ENCODE results near the gene SLC38A10. TPM values are rescaled to one million over a fixed set of nuclear protein-coding genes. Genes with fewer than 3 reads are reported as not detected.
A peak's percentile ranks its signal among the peaks of the same experiment; 100 is the strongest.

The SLC38A10 gene
- total RNA-seq, 1 experiment from 2014 or later: 121 TPM

DNA sequence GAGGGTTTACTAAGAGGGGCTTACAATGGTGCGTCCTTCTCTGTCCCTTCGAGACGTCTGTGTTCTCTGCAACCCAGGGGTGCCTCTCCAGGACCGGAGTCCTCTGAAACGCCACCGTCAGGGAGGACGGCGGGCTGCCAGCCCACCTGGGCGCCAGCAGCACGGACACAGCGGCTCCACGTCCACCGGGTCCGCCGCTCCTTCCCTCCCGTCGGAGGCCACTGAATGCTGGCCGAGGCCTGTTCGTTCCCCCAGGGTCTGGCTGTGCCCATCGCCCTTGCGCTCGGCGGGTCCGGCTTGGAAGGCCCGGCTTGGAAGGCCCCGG lies 56.7 kb downstream of the SLC38A10 start:
- intact Hi-C loops (cut with micrococcal nuclease; ENCODE audit: unreplicated experiment): no loop called here
- no peaks in the 10 kb centered on the region for H3K9me3 Mint-ChIP-seq (ENCODE audit: low read depth, unreplicated experiment)
- TF ChIP-seq CTCF (IDR thresholded peaks at IDR 0.05; ENCODE audit: unreplicated experiment): no peak
- no TSS peak for BruUV-seq (replicated peaks)
- H3K4me3 Mint-ChIP-seq (ENCODE audit: low read depth, unreplicated experiment): peak overlapping the region; percentile 79
- peaks cover 63% of the 10 kb centered on the region for H3K36me3 Mint-ChIP-seq (ENCODE audit: insufficient read depth, unreplicated experiment)
- CTCF ChIA-PET: interaction anchor here (0.5 to 1.4 kb wide), 6 partner anchors 8 to 263 kb away, joined by 3 to 9 read pairs (median 4); partner anchors contain the start of genes BAHCC1 and CEP131
- H3K27me3 Mint-ChIP-seq (ENCODE audit: unreplicated experiment): no peaks in the 10 kb centered on the region
- H3K4me1 Mint-ChIP-seq (ENCODE audit: low read depth, unreplicated experiment): peaks cover 14% of the 10 kb centered on the region
- no peak for DNase-seq
- no peak overlapping the region for H3K27ac Mint-ChIP-seq (ENCODE audit: unreplicated experiment)

DNA sequence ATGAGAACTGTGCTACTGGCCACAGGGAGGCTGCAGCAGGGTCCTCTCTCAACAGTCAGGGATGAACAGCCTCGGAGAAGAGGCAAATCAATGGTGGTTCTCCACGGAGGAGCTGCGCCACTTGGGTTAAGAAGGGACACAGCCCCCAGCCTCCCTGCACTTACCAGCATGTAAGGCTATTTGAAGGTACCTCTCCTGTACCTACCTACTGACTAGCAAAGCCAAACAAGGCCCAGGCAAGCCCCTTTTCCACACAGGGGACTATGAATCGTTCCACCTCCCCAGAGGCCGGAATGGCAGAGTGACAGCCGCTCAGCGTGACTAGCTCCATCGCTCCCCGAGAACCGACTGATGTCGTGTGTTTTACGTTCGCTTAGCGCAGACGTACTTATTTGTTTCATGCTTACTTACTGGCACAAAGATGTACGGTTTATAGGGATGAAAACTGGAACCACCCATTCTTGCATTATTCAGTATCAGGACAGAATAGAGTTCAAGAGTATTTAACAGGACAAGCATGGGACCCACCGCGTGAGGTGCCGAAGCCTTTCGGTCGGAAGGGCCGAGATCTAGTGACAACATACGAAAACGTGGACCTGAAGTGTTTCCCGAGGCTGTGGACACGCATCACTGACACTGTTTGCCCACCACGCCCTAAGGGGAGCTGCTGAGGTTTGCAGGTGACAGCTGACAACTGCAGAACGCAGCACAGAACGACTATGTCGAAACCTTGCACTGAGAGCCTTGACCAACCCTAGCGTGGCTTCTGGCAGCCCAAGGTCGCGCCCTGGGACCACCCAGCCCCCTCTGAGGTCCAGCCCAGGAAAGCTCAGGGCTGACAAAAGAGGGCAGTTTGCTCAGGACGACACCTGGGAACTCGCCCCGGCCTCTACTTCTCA lies 57.3 kb downstream of the SLC38A10 start:
- intact Hi-C loops (cut with micrococcal nuclease; ENCODE audit: unreplicated experiment): no loop called here
- no peak for DNase-seq
- Mint-ChIP-seq H3K27ac (ENCODE audit: unreplicated experiment) (no peak overlapping the region), H3K27me3 (ENCODE audit: unreplicated experiment) (no peaks in the 10 kb centered on the region), H3K4me3 (ENCODE audit: low read depth, unreplicated experiment) (peak overlapping the region; percentile 79), H3K9me3 (ENCODE audit: low read depth, unreplicated experiment) (no peaks in the 10 kb centered on the region), H3K36me3 (ENCODE audit: insufficient read depth, unreplicated experiment) (peaks cover 57% of the 10 kb centered on the region), H3K4me1 (ENCODE audit: low read depth, unreplicated experiment) (peaks cover 14% of the 10 kb centered on the region)
- BruUV-seq (replicated peaks): TSS peak; percentile 62
- CTCF ChIA-PET: interaction anchor here (1.2 to 1.4 kb wide), 3 partner anchors 8 to 247 kb away, joined by 3 to 4 read pairs (median 4); partner anchors contain the start of gene BAHCC1
- TF ChIP-seq CTCF (IDR thresholded peaks at IDR 0.05; ENCODE audit: unreplicated experiment): no peak

DNA sequence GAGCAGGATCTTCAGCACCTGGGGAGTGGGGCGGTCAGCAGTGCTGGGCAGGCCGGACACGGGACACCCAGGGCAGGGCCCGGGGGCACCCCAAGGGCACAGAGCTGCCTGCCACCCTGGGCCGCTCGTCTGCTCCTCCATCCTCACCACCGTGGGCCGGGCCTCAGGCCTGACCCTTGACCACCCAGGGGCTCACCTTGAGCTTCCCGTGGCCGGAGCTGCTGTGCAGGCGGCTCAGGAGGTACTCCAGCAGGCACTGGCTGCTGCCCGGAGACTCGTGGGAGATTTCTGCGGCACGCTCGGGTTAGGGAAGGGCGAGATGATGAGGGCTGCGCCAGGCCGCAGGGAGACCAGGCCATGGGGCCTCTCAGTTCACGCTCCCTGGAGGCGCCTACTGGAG lies 58.3 kb downstream of the SLC38A10 start:
- H3K27me3 Mint-ChIP-seq (ENCODE audit: unreplicated experiment): no peaks in the 10 kb centered on the region
- DNase-seq: no peak
- no peak for TF ChIP-seq CTCF (IDR thresholded peaks at IDR 0.05; ENCODE audit: unreplicated experiment)
- H3K4me1 Mint-ChIP-seq (ENCODE audit: low read depth, unreplicated experiment): peaks cover 8% of the 10 kb centered on the region
- intact Hi-C loops (cut with micrococcal nuclease; ENCODE audit: unreplicated experiment): no loop called here
- CTCF ChIA-PET: no interaction called here
- H3K27ac Mint-ChIP-seq (ENCODE audit: unreplicated experiment): no peak overlapping the region
- H3K36me3 Mint-ChIP-seq (ENCODE audit: insufficient read depth, unreplicated experiment): peaks cover 46% of the 10 kb centered on the region
- no TSS peak for BruUV-seq (replicated peaks)
- H3K9me3 Mint-ChIP-seq (ENCODE audit: low read depth, unreplicated experiment): no peaks in the 10 kb centered on the region
- peak overlapping the region; percentile 79 for H3K4me3 Mint-ChIP-seq (ENCODE audit: low read depth, unreplicated experiment)

DNA sequence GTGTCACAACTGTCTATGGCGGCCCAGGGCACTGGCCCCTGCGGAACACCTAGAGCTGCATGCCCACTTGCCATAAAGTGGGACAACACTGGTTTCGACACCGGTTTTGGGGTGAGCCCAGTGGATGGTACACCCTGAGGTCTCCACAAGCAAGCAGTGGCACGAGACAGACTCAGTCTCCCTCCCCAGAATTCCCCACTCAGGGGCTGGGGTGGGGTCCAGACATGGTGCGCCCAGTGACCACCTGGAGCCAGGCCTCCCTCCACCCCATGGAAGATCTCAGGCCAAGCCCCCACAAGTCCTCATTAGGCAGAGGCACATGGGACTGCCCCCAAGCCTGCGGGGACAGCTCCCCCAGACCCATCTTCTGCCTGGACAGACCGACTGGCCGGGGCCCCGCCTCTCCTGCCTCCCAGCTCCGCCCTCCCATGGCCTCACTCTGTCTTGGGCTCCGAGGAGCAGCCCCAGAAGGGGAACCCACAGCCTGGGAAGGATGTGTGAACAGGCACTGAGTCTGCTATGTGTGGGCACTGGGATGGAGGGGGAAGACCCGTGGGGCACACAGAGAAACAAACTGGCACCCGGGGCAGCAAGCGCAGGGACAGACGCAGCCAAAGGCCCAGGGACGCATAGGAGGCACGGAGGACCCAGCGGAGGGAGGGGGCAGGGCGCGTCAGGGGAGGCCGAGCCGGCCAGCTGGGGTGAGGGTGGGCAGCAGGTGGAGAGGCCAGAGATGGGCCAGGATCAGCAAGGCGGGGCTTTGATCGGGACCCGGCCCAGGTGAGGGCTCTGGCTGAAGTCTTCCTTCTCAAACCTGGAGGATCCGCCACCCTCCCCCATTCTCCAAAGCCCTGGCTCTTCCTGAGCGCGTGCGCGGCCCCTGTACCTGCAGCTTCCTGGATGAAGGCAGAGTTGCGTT lies 59.0 kb downstream of the SLC38A10 start:
- Mint-ChIP-seq H3K36me3 (ENCODE audit: insufficient read depth, unreplicated experiment) (peaks cover 39% of the 10 kb centered on the region), H3K4me1 (ENCODE audit: low read depth, unreplicated experiment) (peaks cover 8% of the 10 kb centered on the region), H3K9me3 (ENCODE audit: low read depth, unreplicated experiment) (no peaks in the 10 kb centered on the region), H3K27ac (ENCODE audit: unreplicated experiment) (no peak overlapping the region), H3K27me3 (ENCODE audit: unreplicated experiment) (no peaks in the 10 kb centered on the region), H3K4me3 (ENCODE audit: low read depth, unreplicated experiment) (no peak overlapping the region)
- no peak for DNase-seq
- intact Hi-C loops (cut with micrococcal nuclease; ENCODE audit: unreplicated experiment): no loop called here
- no peak for TF ChIP-seq CTCF (IDR thresholded peaks at IDR 0.05; ENCODE audit: unreplicated experiment)
- no TSS peak for BruUV-seq (replicated peaks)
- CTCF ChIA-PET: no interaction called here

All from Calu3 (cell line).